SW480 (cell line): ENCODE data around the gene NPB.
A peak's percentile ranks its signal among the peaks of the same experiment; 100 is the strongest.
"Not testable (repeated sequence)": the region's sequence is repeated elsewhere in the genome, so short reads cannot be mapped to it uniquely, and the experiment has no call there.

Experiments used
- DNase-seq: peaks from one replicate; pipeline ENCODE4 v3.0.0-alpha.2; 2016; ENCODE audit warnings: low spot score

NPB gene

DNA sequence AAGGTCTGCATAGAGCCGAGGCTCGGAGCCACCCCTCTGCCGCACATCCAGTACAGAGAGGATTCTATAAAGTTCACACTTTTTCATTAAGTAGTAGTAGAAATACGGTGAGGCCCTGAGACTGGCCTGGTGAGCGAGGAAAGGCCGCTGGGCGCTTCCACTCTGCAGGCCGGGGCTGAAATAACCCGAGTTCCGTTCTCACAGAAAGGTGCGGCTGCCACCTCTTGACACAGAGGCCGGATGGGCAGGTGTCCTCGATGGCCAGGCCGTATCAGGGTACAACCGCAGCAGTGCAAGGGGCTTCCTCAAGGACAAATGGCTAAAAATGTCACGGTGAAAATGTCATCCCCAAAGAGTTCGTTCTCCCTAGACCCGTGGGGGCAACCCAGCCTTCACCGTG is 9.9 kb downstream of the NPB start:
- DNase-seq, result no peak

DNA sequence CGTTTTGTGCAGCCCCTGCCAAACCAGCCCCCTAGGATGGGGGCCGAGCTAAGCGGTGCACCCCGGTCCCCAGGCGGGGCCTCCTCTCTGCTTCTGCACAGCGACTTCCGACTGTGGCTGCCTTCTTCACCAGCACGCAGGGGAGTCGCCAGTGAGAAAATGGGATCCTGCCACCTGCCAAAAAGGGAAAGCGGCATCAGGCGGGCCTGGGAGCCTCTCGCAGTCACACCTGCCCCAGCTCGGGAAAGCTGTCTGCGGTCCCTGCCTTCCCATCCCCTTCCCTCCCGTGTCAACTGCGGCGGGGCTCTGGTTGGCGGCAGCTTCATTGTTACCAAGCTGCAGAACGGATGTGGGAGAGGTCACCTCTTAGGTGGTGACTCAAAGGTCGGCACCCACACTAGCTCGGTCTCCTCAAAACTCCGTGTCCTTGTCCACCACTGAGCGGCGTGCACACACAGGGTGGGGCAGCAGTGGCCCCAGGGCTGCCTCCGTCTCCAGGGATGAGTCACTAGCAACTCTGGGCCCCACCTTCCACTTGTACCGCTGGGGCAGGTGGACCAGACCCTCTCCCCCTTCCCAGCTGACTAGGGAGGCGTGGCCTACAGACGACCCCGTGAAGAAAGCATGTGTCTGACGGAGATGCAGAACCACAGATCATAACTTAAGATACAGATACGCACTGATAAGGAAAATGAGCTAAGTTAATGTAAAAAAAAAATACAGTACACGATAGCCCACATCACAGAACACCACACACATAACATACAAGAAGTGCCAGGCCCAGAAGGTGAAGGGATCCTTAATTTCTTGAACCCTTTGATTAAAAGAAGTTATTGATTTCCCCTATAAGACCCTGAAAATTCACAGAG is 10.6 kb downstream of the NPB start:
- peak; percentile 99 for DNase-seq

DNA sequence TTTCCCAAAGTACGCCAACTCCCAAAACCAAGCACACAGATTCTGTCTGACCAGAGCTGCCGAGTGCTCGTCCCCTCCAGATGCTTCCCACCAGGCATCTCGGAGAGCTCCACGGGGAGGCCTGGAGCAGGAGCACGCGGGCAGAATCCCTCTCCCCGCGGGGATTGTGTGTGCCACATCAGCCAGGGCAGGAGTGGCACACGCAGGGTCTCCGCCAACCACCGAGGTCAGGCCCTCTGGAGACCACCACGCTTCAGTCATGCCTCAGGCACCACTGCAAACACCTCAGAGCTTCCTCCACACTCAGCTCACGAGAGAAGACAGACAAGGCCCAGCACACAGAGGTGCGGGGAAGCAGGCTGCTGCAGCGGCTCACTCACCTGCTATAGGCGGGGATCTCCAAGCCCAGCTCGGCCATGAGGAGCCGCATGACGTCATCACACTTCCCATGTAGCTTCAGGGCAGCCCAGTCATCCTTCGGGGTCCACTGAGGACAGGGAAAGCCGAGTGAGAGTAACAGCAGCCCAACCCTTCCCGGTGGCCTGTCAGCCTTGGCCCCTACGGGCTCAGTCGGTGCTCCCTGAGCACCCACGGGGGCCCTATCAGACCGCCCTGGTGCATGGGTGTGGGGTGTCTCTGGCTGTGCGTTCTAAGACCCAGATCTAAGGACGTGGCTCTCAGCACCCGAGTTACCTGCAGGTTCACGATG is 11.5 kb downstream of the NPB start:
- DNase-seq, result no peak

DNA sequence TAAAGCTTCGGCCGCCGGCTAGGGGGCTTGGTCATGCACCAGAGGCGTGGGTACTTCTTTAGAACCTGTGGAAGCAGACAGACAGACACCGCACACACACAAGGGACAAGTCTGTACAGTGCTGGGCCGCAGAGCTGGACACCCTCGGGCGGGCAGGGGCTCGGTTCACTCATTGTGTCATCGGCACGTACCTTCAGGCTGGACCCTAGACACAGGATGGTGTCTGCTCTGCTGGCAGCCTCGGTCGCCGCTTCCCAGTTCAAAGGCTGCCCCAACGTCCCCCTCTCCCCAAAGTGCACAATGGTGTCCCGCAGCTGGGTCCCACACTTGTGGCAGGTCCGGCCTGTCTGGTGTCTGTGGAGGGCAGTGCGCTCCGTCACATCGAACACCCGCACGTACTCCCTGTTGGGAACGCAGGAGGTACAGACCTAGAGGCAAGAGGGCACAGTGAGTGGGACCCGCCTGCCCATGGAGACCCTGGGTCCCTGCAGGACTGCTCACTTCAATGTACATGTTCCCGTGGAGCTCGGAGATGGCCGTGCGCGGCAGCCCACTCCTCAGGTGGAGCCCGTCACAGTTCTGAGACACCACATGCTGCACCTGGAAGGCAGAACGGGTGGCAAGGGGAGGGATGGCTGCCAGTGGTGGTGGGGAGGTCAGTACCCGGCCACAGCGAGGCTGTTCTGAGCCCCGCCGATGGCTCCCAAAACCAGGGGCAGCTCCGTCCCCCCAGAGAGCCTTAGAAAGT is 12.2 kb downstream of the NPB start:
- no peak for DNase-seq

DNA sequence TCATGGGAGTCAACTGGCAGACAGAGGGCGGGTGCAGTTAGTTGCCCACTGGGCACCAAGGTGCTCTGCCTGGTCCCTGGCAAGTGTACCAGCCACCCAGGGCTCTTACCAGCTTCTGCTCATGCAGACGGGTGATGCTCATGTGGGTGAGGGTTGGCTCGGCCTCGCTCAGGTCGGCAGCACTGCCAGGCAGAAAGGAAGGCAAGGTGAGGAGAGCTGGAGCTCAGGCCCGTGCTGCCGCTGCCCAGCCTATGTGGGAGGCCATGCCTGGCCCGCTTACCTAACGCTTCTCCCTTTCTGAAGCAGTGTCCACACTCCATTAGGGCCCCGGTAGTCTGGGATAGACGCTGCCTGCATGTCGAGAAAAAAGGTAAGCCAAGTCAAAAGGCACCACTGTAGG is 13.3 kb downstream of the NPB start:
- no peak for DNase-seq

DNA sequence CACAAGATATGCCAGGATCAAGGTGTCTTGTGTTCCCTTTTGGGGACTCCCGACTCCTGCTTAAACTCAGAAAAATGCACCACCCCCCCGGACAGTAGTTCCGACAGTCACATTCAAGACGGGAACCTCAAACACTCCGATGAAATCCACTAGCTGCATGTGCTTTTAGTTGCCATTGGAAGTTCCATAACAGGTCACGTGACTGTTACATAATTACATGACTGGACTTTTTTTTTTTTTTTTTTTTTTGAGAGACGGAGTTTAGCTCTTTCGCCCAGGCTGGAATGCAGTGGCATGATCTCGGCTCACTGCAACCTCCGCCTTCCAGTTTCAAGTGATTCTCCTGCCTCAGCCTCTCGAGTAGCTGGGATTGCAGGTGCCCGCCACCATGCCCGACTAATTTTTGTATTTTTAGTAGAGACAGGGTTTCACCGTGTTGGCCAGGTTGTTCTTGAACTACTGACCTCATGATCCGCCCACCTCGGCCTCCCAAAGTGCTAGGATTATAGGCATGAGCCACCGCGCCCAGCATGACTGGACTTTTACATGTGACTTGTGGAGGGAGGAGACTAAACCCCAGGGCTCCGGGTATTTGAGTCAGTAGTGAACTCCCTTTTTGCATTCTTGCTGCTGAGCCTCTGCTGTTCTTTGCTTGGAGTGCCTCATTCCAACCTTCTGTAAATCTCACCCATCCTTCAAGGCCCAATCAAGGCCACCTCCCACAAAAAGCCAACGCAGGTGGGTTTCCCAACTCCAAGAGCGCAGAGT is 14.4 kb downstream of the NPB start:
- DNase-seq, result no peak

DNA sequence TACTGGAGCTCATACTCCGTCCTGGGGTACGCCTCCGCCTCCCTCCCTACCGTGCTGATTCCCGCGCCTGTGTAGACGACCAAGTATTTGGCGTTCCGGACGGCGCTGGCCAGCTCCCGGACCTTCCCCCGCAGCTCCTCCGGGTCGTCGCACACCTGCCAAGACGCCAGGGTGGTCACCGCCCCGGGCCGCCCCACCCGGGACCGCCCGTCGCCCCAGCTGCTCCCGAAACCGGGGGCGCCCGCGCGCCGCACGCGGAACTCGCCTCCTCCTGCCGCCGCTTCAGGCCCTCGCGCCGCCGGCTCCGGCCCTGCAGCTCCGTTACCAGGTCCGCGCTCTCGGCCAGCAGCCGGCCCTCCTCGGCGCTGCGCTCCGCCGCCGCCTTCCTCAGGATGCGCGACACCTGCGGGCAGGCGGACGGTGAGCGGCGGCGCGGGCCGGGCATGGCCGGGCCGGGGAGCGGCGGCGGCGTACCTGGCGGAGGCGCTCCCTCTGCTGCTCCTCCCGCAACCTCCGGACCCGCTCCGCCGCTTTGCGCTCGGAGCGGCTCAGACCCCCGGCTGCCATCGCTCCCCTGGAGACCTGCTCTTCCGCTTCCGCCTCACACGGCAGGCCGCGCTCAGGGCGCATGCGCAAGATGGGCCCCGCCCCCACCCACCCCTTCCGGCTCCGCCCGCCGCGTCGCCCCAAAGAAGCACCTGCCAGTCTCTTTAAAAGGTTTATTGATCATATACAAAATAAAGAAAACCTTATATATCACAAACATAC is 15.7 kb downstream of the NPB start, which contains the start of gene SIRT7:
Gene SIRT7 (minus strand): TSS at position 612 of the 768 bp plus-strand sequence. CDS start 45 bp downstream, at position 567.
- peak; percentile 80 for DNase-seq

DNA sequence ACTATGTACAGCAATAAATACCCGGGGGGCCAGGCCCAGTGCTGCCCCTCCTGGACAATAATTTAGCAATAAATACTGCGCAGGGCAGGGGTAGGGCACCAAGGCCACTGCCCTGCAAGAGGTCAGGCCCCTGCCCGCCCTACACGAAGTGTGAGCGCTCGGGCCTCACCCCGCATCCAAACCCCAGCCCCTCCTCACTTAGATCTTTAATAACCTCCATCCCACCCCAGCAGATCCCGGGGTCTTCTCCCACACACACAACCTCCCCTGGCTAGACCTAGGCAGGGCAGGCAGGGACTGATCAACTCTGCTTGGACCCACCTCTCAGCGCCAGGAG is 16.3 kb downstream of the NPB start:
- not testable (repeated sequence) for DNase-seq

DNA sequence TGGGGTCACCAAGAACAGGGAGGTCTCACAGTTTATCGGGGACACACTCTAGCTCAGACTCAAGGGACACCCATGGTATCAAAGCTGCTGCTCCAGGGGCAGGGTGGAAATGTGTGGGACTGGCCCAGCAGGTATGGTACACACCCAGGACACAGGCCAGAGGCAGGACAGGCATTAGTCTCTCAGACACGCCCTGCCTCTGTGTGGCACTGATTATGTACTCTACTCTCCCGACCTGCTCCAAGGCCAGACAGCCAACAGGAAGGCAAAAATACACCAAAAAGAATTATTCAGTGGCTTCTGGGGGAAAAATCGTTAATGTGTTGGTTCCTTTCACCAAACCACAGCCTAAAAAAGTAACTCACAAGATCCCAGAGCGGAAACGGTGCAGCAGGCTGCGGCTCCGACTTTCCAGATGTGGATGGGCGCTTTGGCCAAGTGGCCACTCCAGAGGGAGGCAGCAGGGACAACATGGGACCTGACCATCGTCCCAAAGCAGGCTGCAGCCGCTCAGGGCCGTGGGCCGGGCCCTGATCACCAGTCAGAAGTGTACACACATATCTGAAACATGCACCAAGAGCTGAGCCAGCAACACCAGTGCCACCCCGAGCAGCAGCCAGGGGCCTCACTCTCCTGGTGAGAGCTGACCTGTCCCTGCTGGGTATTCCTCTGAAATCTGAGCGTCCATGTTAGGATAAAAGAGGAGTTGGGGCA is 17.0 kb downstream of the NPB start:
- DNase-seq, result no peak

DNA sequence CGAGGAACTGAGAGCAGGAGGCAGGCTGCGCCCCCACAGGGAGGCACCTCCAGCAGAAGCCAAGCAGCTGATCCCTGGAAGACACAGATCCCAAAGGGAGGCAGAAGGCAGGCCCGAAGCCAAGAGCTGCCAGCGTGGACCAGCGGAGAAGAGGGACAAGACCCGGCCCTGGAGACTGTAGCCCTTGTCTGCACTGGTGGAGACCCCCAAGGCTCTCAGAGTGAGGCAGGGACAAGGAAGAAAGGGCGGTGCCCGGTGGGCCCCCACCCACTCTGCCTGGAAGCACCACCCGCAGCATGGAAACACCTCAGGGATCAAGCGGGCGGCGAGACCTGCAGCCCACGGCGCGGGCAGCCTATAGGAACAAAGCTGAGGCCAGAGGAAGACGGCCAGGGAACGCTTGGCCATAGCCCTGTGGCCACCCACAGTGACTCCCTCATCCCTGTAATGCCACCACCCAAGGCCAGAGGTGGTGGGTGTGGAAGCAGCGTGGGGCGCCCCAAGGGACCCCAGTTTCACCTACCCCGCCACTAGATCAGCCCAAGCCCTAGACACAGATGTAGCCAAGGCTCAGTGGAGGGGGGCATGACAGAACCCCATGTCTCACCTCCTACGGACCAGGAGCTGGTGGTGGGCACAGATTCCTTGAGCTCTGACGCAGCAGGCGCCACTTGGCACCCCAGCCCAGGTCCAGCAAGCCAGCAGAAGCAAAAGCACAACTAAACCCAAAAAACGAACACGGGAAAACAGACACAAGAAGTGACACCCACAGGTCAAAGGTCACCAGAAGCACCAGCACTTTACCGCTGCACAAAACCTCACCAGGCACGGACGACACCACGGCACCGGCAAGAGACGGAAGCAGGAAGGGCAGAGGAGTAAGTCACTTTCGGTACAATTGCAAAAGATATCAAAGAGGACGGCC is 18.8 kb downstream of the NPB start:
- DNase-seq, result no peak

DNA sequence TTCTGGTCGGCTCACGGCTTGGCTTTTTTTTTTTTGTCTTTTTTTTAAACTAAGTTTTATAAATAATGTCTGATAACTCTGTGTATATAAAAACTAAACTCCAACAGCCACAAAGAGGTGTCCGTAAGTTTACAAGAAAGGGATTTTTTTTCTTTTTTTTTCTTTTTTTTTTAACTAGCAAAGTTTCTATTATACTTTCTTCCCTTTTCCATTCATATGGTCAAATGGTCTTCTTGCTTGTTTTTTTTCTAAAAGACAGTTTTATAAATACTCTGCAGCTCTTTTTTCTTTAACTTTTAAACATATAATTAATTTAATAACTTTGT is 19.5 kb downstream of the NPB start:
- no peak for DNase-seq

DNA sequence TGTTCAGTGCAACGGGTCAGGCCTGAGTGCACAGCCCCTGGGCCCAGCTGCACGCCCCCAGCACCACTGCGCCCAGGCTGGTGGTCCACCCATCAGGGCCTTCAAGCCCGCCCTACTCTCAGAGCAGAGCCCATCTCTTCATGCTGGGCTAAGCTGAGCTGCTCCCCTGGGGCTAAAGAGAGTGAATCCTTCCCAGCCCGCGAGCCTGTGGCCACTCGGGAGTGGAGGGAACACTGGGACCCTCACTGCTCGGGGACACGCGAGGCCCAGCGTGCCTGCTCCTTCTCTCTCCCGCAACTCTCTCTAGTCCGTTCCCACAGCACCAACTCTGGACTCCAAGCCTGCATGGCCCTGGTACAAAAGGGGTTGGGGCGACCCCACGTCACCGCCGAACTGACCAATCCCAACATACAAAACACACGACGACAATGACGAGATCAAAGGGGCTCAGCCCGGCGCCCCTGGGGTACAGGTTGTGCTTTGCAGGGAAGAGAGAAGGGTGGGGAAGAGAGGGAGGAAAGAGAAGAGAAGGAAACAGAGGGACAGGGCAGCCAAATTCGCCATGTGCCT is 20.0 kb downstream of the NPB start:
- DNase-seq, result no peak

DNA sequence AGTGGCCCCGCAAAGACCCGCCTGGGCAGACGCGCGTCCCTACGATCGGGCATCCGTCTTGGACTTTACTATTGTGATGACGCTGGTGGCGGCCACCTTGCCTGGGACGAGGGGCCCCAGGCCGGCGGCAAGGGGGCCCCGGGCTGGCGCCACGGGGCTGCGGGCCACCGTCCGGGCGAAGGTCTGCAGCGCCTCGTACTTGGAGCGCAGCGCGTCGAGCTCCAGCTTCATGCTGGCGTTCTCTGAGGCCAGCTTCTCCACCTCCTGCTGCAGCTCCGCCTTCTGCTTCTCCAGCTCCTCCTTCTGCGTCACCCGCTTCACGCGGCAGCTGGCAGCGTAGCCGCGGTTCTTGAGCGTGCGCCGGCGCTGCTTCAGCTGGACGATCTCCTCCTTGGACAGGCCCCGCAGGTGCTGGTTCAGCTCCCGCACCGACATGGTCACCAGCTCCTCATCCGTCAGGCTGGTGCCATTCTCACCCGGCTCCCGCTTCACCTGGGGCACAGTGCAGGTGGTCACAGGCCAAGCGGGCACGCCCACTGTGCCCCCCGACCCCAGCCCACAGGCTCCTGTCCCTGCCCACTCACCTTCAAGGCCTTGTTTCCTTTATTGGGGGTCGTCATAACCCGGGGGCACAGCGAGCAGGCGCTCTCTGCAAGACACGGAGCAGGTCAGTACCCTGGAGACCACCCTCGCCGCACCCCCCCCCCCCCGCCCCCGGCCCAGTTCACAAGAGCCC is 20.7 kb downstream of the NPB start:
- DNase-seq, result no peak

DNA sequence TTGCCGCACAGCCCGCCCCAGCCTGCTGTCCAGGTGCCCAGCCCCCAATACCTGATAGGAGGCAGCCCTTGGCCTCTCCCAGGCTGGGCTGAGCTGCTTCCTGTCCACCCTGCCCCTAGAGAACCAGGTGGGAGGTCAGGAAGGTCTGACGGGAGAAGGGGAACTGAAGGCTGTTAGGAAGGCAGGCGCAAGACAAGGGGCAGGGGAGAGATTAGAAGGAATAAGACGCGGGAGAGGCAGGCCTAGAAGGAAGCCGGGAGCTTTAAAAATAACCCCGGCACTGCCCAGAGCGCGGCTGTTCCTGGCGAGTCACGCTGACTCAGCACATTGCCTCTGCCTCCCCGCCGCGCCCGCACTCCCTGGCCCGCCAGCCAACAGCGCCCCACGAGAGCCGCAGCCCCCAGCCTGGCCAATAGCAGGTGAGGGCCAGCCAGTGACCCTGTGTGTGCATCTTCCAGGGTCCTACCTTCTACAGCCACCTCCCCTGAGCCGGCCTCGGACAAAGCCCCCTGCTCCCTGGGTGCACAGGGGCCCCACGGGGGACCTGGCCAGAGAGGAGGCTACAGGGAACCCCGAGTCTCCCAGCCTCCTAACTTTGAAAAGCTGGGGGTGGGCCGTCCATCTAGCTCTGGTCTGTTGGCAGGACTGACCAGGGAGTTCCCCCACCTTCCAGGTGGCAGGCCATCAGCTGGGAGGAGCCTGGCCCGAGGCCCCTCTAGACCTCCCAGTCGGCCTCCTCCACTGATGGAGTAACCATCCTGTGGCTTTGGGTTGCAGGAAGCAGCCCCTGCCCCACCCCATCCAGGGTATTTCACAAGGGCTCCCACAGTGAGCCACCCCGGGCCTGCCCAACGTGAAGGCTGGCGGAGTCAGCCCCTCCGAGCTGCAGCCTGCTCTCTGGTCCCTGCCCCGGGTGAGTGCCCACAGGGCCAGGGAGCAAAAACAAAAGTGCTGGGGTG is 21.5 kb downstream of the NPB start:
- DNase-seq, result no peak

DNA sequence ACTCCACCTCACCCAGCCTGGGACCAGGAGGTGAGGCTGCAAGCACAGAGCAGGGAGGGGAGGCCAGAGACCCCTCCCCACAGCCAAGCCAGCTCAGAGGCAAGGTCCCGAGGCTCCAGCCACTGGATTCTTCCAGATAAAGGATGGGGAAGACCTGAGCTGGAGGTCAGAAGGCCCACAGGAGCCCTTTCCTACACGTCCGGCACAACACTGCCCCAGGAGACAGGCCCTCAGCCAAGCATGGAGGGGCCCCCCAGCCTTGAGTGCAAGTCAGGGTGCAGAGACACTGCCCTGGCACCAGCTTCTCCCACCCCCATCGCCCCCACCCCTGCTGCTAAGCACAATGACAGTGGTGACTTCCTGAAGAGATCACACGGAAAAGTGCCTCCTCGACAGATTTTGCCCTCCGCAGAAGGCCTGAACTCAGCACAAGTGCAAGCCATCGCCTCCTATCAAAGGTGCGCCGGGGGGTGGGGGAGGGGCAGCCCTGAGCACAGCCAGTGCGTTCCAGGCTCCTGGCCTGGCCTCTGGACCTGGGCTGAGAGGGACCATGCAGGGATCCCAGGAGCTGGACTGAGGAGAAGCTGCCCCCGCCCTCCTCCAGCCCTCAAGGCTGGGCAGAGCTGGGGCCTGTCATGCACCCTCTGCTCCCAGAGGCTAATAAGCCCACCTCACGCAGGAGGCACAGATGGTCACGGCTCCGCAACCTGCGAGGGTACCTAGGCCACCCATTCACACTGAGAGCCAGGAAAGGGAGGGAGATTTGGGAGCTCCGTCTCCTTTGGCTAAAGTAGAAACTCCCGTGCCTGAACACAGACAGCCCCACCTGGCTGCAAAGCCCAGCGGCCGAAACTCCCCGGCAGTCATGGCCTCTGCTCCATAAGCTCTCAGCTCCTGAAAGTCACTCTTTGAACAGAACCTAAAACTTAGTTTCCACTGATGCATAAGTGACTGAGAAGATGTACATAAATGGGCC is 22.8 kb downstream of the NPB start:
- no peak for DNase-seq

DNA sequence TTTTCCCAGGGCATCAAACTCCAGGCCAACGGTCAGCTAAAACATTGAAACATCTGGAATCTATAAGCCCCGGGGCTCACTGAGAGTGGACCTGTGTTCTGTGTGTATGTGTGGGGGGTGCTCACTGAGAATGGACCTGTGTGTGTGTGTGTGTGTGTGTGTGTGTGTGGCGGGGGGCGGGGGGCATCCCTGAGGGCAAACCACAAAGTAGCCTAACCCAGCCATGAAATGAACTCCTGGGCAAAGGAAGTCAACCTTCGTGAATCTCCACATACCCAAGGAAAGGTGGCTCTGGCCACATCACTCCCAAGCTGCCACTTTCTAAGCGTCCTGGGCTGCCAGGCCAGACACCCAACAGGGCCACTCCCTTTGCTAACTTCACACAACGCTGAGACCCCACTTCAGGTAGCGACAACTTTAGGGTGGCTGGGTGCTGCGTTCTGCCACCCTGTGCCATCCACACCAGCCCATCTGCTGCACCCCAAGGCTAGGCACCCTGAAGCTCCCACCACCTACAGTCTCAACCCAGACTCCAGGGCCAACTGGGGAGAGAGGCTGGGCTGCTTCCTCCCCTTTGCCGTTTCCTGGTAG is 23.9 kb downstream of the NPB start:
- DNase-seq, result no peak
